ENCODE data around the gene ZKSCAN3.

The ZKSCAN3 gene

DNA sequence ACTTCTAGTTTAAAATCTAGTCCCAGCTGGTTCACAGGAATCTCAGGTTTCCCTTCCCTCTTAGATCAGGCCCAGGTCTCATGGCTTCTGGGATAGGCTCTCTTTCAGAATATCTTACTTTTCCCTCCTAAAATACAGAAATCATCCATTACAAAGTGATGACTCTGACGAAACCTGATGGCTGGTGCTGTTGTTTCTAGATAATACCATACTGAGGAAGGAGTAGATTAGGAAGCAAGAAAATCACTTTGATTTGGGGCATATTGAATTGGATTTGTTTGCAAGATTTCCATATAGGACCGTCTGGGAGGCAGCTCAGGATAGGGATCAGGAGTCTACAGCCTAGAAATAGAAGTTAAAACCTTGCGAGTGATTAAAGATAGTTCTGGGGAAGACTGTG lies 3.6 kb downstream of the ZKSCAN3 start:
- TF ChIP-seq SIN3A (IDR thresholded peaks at IDR 0.05; ENCODE audit: borderline replicate concordance, insufficient read depth, low read length) (no peak), POLR2AphosphoS5 (IDR thresholded peaks at IDR 0.05; ENCODE audit: low read depth, low read length) (no peak), TAF1 (IDR thresholded peaks at IDR 0.05; ENCODE audit: borderline replicate concordance, insufficient read depth, low read length) (no peak), FOXP2 (optimal IDR thresholded peaks at IDR 0.05; ENCODE audit: borderline replicate concordance, extremely low read depth, extremely low read length, insufficient read depth) (no peak)

DNA sequence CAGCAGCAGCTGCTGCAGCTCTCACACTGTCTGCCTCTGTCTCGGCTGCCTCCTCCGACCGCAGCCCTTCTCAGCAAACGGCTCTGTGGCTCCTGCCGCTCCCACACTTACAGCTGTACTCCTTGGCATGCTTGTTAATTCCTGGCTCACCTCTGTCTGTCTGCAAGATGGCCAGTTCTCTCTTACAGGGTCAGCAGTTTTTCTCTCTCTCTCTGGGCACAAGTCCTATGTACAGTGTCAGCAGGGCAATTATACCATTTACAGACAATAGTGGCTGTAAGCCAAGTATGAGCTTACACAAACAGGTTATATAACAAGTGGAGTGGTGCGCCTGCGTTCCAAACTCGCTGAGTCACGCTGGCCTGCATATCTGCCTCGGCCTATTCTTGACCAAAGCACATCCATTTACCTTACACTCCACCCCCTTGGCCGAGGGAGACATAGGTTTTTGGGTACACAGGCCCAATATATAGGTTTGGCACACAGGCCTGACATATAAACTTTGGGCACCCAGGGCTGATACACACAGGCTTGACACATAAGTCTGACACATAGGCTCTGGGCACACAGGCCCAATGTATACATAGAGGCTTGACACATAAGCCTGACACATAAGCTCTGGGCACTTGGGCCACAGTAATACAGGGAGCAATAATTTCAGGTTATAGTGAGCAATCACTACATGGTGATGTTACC lies 4.4 kb downstream of the ZKSCAN3 start:
- no peak for TF ChIP-seq FOXP2 (optimal IDR thresholded peaks at IDR 0.05; ENCODE audit: borderline replicate concordance, extremely low read depth, extremely low read length, insufficient read depth)
- no peak for TF ChIP-seq SIN3A (IDR thresholded peaks at IDR 0.05; ENCODE audit: borderline replicate concordance, insufficient read depth, low read length)
- no peak for TF ChIP-seq TAF1 (IDR thresholded peaks at IDR 0.05; ENCODE audit: borderline replicate concordance, insufficient read depth, low read length)
- no peak for TF ChIP-seq POLR2AphosphoS5 (IDR thresholded peaks at IDR 0.05; ENCODE audit: low read depth, low read length)

DNA sequence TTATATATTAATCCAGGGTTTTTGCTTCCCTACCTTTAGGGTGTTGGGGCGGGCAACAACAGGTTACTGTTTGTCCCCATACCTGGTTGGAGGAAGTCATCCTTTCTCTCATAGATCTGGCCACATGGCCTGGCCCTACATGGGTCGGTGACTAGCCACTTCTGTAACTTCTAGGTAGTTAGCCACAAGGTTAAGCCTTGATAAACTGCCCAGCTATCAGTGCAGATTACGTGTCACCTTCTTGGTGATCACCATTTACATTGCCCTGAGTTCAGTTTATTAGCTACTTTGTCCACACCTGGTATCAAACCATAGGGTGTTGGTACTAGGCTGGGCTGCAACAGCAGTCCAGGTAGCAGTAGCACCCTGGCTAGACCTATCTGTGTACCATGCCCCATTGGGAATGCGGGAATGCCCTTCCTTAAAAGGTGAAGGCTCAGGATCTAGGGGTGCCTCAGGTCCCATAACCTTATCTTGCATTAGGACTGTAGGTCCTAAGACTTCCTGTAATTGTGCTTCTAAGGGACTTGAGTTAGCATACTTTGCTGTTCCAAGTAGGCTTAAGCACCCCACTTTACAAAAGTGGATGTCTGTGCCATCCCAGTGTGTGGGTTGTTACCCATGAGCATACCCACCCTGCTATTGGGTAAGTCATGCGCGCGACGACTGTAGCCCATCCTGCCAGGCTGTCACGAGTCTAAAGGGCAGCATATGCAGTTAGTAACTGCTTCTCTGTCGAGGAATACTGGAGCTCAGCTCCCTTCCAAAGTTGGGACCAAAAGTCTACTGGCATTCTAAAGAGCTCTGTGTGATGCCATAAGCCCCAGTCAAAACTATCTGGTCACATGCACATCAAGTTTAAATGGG lies 5.2 kb downstream of the ZKSCAN3 start:
- TF ChIP-seq TAF1 (IDR thresholded peaks at IDR 0.05; ENCODE audit: borderline replicate concordance, insufficient read depth, low read length) (no peak), FOXP2 (optimal IDR thresholded peaks at IDR 0.05; ENCODE audit: borderline replicate concordance, extremely low read depth, extremely low read length, insufficient read depth) (no peak), SIN3A (IDR thresholded peaks at IDR 0.05; ENCODE audit: borderline replicate concordance, insufficient read depth, low read length) (no peak), POLR2AphosphoS5 (IDR thresholded peaks at IDR 0.05; ENCODE audit: low read depth, low read length) (no peak)
- TF ChIP-seq, protein P1, sequence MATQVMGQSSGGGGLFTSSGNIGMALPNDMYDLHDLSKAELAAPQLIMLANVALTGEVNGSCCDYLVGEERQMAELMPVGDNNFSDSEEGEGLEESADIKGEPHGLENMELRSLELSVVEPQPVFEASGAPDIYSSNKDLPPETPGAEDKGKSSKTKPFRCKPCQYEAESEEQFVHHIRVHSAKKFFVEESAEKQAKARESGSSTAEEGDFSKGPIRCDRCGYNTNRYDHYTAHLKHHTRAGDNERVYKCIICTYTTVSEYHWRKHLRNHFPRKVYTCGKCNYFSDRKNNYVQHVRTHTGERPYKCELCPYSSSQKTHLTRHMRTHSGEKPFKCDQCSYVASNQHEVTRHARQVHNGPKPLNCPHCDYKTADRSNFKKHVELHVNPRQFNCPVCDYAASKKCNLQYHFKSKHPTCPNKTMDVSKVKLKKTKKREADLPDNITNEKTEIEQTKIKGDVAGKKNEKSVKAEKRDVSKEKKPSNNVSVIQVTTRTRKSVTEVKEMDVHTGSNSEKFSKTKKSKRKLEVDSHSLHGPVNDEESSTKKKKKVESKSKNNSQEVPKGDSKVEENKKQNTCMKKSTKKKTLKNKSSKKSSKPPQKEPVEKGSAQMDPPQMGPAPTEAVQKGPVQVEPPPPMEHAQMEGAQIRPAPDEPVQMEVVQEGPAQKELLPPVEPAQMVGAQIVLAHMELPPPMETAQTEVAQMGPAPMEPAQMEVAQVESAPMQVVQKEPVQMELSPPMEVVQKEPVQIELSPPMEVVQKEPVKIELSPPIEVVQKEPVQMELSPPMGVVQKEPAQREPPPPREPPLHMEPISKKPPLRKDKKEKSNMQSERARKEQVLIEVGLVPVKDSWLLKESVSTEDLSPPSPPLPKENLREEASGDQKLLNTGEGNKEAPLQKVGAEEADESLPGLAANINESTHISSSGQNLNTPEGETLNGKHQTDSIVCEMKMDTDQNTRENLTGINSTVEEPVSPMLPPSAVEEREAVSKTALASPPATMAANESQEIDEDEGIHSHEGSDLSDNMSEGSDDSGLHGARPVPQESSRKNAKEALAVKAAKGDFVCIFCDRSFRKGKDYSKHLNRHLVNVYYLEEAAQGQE (IDR thresholded peaks at IDR 0.05; ENCODE audit: insufficient read depth in 1 of 2, low read depth in 2 of 2, low read length in 2 of 2): no peak

GRCh38 chr6:28355743-28356665 lies 6.3 kb downstream of the ZKSCAN3 start:
- TF ChIP-seq POLR2AphosphoS5 (IDR thresholded peaks at IDR 0.05; ENCODE audit: low read depth, low read length): no peak
- TF ChIP-seq TAF1 (IDR thresholded peaks at IDR 0.05; ENCODE audit: borderline replicate concordance, insufficient read depth, low read length): no peak
- TF ChIP-seq SIN3A (IDR thresholded peaks at IDR 0.05; ENCODE audit: borderline replicate concordance, insufficient read depth, low read length): no peak
- TF ChIP-seq, protein P1 (IDR thresholded peaks at IDR 0.05; ENCODE audit: insufficient read depth in 1 of 2, low read depth in 2 of 2, low read length in 2 of 2): no peak
- no peak for TF ChIP-seq FOXP2 (optimal IDR thresholded peaks at IDR 0.05; ENCODE audit: borderline replicate concordance, extremely low read depth, extremely low read length, insufficient read depth)

DNA sequence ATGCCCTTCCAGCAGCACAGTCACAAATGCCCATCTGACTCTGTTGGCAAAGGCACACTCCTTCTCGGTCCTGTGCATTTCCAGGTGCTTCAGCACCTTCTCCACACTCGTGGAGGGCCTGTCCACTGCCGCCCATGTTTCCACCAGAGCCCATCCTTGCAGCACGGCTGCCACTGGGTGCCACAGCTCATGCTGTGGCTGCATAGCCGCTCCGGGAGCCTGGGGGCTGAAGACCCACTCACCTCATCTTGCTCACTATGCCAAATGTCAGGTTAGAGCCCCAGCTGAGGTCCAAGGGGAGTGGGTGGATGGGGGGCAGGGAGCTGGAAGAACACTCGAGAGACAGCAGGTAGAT lies 6.9 kb downstream of the ZKSCAN3 start:
- TF ChIP-seq TAF1 (IDR thresholded peaks at IDR 0.05; ENCODE audit: borderline replicate concordance, insufficient read depth, low read length) (no peak), SIN3A (IDR thresholded peaks at IDR 0.05; ENCODE audit: borderline replicate concordance, insufficient read depth, low read length) (no peak), FOXP2 (optimal IDR thresholded peaks at IDR 0.05; ENCODE audit: borderline replicate concordance, extremely low read depth, extremely low read length, insufficient read depth) (no peak), POLR2AphosphoS5 (IDR thresholded peaks at IDR 0.05; ENCODE audit: low read depth, low read length) (no peak)
- TF ChIP-seq, protein P1 (IDR thresholded peaks at IDR 0.05; ENCODE audit: insufficient read depth in 1 of 2, low read depth in 2 of 2, low read length in 2 of 2): no peak

Measured in PFSK-1 (cell line).